Measurements from ENCODE around the gene SCGB3A2. TPM values are rescaled to one million over a fixed set of nuclear protein-coding genes. Genes with fewer than 3 reads are reported as not detected.

SCGB3A2 gene
- total RNA-seq, 1 donor from 2014 or later: 1.4 TPM

DNA sequence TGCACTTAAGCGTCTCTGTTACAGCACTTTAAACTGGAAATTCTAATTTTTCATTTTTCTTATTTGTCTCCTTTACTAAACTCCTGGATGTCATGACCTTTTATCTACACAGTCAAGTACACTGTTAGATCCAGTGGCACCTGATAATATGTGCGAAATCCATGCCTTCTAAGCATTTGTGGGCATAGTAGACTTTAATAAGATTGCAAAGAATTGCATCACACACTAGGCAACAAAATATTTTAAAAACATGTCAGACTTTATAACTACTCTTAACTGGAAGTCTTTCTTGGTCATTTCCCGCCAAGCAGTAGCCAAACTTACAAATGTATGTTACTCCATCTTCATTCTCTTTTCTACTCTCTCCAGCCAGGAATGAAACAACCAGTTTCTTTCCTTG lies 42.1 kb upstream of the SCGB3A2 start:
- Mint-ChIP-seq H3K4me1 (ENCODE audit: unreplicated experiment) (no peaks in the 10 kb centered on the region), H3K27ac (ENCODE audit: unreplicated experiment) (no peak overlapping the region), H3K36me3 (ENCODE audit: low read depth, unreplicated experiment) (no peaks in the 10 kb centered on the region), H3K9me3 (ENCODE audit: unreplicated experiment) (no peaks in the 10 kb centered on the region), H3K27me3 (ENCODE audit: unreplicated experiment) (no peaks in the 10 kb centered on the region), H3K4me3 (ENCODE audit: unreplicated experiment) (no peak overlapping the region)
- TF ChIP-seq, protein P1, sequence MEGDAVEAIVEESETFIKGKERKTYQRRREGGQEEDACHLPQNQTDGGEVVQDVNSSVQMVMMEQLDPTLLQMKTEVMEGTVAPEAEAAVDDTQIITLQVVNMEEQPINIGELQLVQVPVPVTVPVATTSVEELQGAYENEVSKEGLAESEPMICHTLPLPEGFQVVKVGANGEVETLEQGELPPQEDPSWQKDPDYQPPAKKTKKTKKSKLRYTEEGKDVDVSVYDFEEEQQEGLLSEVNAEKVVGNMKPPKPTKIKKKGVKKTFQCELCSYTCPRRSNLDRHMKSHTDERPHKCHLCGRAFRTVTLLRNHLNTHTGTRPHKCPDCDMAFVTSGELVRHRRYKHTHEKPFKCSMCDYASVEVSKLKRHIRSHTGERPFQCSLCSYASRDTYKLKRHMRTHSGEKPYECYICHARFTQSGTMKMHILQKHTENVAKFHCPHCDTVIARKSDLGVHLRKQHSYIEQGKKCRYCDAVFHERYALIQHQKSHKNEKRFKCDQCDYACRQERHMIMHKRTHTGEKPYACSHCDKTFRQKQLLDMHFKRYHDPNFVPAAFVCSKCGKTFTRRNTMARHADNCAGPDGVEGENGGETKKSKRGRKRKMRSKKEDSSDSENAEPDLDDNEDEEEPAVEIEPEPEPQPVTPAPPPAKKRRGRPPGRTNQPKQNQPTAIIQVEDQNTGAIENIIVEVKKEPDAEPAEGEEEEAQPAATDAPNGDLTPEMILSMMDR (IDR thresholded peaks at IDR 0.05; ENCODE audit: unreplicated experiment): no peak
- no peak for DNase-seq (ENCODE audit: low spot score)

DNA sequence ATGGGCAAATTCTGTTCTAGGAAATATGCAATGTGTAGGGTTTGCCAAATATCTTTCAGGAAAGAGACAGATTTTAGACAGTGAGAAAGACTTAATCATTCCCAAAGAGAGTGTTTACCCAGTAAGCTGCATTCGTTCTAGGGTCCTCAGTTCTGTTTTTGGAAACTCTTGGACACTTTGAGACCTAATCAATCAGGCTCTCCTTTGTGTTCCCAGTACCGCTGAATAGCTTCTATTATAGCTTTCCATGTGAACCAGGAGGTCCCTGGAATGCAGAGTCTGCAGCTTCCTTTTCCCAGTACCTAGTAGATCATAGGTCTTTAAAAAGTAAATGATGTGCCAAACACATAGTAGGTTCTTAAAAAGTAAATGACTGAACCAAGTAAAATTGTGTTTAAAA lies 35.6 kb upstream of the SCGB3A2 start:
- no peaks in the 10 kb centered on the region for H3K9me3 Mint-ChIP-seq (ENCODE audit: unreplicated experiment)
- no peaks in the 10 kb centered on the region for H3K36me3 Mint-ChIP-seq (ENCODE audit: low read depth, unreplicated experiment)
- H3K4me3 Mint-ChIP-seq (ENCODE audit: unreplicated experiment): no peak overlapping the region
- TF ChIP-seq, protein P1 (IDR thresholded peaks at IDR 0.05; ENCODE audit: unreplicated experiment): no peak
- H3K27ac Mint-ChIP-seq (ENCODE audit: unreplicated experiment): no peak overlapping the region
- H3K4me1 Mint-ChIP-seq (ENCODE audit: unreplicated experiment): no peaks in the 10 kb centered on the region
- no peak for DNase-seq (ENCODE audit: low spot score)
- no peaks in the 10 kb centered on the region for H3K27me3 Mint-ChIP-seq (ENCODE audit: unreplicated experiment)

DNA sequence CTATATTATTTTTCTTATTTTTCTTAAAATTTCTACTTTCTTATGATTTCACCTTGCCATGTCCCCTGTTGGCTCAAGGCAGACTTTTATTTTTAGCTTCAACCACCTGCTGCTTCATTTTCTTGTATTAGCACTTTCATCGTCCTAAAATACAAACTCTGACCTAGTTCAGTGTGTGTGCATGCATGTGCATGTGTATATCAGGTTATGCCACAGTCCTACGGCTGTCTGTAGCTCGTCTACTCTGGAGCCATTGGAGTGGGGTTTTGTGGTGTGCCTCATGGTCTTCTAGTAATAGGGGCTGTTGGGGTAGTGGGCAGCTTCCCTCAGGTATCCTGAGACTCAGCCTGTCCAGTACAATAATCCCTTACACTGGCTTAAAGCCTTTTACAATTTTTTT lies 33.7 kb upstream of the SCGB3A2 start:
- Mint-ChIP-seq H3K4me1 (ENCODE audit: unreplicated experiment) (peaks cover 2% of the 10 kb centered on the region), H3K9me3 (ENCODE audit: unreplicated experiment) (no peaks in the 10 kb centered on the region), H3K27me3 (ENCODE audit: unreplicated experiment) (no peaks in the 10 kb centered on the region), H3K36me3 (ENCODE audit: low read depth, unreplicated experiment) (no peaks in the 10 kb centered on the region), H3K4me3 (ENCODE audit: unreplicated experiment) (no peak overlapping the region), H3K27ac (ENCODE audit: unreplicated experiment) (no peak overlapping the region)
- no peak for DNase-seq (ENCODE audit: low spot score)
- TF ChIP-seq, protein P1 (IDR thresholded peaks at IDR 0.05; ENCODE audit: unreplicated experiment): no peak

DNA sequence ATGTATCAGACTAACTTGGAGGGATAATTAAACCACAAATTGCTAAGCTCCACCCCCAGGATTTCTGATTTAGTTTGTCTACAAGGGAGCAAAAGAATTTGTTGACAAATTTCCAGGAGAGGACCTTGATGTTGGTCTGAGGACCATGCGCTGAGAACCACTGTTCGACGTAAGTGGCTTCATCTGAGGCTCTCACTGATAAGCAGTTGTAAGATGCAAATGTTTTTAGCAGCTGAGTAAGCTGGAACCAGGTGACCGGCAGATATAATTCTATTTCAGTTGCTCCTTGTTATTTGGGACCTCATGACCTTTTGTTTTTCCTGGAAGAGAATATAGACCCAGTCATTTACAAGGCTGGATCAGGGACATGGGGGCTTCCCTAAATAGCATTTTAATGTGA lies 32.9 kb upstream of the SCGB3A2 start:
- Mint-ChIP-seq H3K27ac (ENCODE audit: unreplicated experiment) (no peak overlapping the region), H3K27me3 (ENCODE audit: unreplicated experiment) (no peaks in the 10 kb centered on the region), H3K36me3 (ENCODE audit: low read depth, unreplicated experiment) (no peaks in the 10 kb centered on the region), H3K4me3 (ENCODE audit: unreplicated experiment) (no peak overlapping the region), H3K4me1 (ENCODE audit: unreplicated experiment) (peaks cover 2% of the 10 kb centered on the region), H3K9me3 (ENCODE audit: unreplicated experiment) (no peaks in the 10 kb centered on the region)
- DNase-seq (ENCODE audit: low spot score): no peak
- TF ChIP-seq, protein P1 (IDR thresholded peaks at IDR 0.05; ENCODE audit: unreplicated experiment): no peak

DNA sequence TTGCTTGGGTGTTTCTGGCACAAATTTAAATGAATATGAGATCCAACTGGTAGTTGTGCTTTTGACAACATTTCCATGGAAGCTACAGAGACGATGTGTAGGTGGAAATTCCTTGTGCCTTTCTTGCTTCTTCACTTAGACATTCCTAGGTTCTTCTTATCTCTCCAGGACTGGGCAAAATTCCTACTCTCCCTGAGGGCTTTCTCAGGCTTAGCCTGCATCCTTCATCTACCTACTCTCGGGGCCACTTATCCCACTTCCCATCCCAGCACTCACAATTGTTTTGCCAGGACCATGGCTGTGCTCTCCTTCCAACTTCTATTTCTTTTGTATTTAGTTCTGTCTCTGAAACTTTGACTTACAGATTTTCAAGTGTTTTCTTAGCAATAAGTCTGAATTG lies 29.3 kb upstream of the SCGB3A2 start:
- Mint-ChIP-seq H3K4me3 (ENCODE audit: unreplicated experiment) (no peak overlapping the region), H3K9me3 (ENCODE audit: unreplicated experiment) (no peaks in the 10 kb centered on the region), H3K27me3 (ENCODE audit: unreplicated experiment) (no peaks in the 10 kb centered on the region), H3K36me3 (ENCODE audit: low read depth, unreplicated experiment) (no peaks in the 10 kb centered on the region), H3K4me1 (ENCODE audit: unreplicated experiment) (peaks cover 6% of the 10 kb centered on the region), H3K27ac (ENCODE audit: unreplicated experiment) (no peak overlapping the region)
- no peak for DNase-seq (ENCODE audit: low spot score)
- TF ChIP-seq, protein P1 (IDR thresholded peaks at IDR 0.05; ENCODE audit: unreplicated experiment): no peak
